ENCODE results near the gene IPO8.
"Not testable (repeated sequence)": the region's sequence is repeated elsewhere in the genome, so short reads cannot be mapped to it uniquely, and the experiment has no call there.

IPO8 gene

DNA sequence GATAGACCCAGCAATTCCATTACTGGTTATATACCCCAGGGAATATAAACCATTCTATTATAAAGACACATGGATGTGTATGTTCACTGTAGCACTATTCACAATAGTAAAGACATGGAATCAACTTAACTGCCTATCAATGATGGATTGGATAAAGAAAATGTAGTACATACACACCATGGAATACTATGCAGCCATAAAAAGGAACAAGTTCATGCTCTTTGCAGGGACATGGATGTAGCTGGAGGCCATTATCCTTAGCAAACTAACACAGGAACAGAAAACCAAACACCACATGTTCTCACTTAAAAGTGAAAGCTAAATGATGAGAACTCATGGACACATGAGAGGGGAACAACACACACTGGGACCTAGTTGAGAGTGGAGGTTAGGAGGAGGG, 85.8 kb downstream of the IPO8 start:
- not testable (repeated sequence) for DNase-seq

GRCh38 chr12:30604302-30604701, 91.4 kb downstream of the IPO8 start:
- not testable (repeated sequence) for DNase-seq

- DNase-seq: no peak
Observed at GRCh38 chr12:30603129-30603528, 92.5 kb downstream of the IPO8 start.

- no peak for DNase-seq
Observed at GRCh38 chr12:30602678-30603077, 93.0 kb downstream of the IPO8 start.

GRCh38 chr12:30599608-30600007, 96.1 kb downstream of the IPO8 start:
- DNase-seq: no peak

- no peak for DNase-seq
Observed at GRCh38 chr12:30598889-30599288, 96.8 kb downstream of the IPO8 start.

DNA sequence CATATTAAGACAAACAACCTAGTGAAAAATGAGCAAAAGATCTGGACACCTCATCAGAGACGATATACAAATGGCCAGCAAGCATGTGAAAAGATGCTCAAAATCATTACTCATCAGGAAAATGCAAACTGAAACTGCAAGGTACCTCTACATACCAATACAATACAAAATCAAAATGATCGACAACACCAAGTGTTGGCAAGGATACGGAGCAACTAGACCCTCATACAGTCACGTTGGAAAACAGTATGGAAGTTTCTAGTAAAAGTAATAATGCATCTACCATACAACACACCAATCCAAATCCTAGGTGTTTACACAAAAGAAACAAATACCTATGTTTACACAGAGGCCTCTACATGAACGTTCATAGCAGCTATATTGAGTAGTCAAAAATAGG, 99.9 kb downstream of the IPO8 start:
- no peak for DNase-seq

GRCh38 chr12:30594509-30594908, 101.2 kb downstream of the IPO8 start:
- no peak for DNase-seq

DNA sequence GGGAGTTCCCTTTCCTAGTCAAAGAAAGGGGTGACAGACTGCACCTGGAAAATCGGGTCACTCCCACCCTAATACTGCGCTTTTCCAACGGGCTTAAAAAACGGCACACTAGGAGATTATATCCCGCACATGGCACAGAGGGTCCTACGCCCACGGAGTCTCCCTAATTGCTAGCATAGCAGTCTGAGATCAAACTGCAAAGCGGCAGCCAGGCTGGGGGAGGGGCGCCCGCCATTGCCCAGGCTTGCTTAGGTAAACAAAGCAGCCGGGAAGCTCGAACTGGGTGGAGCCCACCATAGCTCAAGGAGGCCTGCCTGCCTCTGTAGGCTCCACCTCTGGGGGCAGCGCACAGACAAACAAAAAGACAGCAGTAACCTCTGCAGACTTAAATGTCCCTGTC, 107.1 kb downstream of the IPO8 start:
- DNase-seq: not testable (repeated sequence)

DNA sequence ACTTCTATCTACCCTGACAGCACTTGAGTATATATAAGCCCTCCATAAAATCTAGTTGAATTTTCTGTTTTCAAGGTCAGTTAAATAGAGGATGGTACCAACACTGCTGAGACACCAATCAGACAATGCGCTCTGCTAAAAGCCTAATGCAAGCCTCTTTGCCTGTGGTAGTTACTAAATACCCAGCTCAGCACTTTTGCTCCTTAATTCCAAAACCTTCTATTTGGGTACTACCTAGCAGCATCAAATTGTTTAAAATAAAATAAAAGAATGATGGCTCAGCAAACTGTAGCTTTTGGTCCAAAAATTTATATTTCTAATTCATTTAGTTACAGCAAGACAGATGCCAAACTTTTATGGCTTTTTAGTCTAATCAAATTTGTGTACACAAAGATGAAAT, 107.9 kb downstream of the IPO8 start:
- DNase-seq: no peak

GRCh38 chr12:30585877-30586276, 109.8 kb downstream of the IPO8 start:
- DNase-seq: no peak

DNA sequence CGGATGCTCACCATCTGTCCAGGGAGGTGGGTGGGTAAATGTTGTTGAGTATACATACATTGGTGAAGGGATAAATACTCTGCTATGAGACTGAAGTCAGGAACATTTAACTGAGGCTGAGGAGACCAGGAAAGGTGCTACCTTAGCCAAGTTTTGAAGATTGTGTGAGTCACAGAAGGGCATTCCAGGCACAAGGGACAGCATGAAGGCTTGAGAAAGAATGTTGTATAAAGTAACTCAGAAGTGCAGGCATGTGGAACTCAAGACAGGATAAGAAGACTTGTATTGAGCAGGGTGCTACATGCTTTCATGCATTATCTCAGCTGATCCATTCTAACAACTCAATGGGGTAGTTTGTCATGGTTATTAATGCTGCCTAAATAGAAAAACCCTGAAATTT, 112.7 kb downstream of the IPO8 start:
- DNase-seq: no peak

DNA sequence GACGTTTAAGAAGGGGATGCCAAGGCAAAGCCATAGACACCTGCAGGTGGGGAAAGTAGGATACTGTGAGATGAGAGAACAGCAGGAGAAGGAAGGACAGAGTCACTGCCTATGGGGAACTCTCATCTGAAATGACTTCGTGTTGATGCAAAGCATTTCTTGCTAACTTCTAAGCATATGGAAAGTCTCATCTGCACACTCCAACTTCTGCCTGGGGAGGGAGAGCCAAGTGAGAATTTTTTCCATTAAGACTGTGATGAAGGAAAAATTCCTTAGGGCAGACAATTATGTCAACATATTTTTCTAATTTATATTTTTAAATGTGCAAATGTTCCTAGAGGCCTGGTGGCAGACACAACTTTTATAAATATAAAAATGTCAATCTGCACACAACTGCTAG, 115.3 kb downstream of the IPO8 start:
- peak; percentile 4 for DNase-seq

All from right kidney (tissue), 1 donor.